B cell (primary cell): ENCODE results near the gene SPATA21. TPM values are rescaled to one million over a fixed set of nuclear protein-coding genes. Genes with fewer than 3 reads are reported as not detected.

Source experiments
- ATAC-seq: fragments of 200-7000 bp; cut with Tn5 transposase; one replicate; pipeline ENCODE4 v1.10.0; 2021; ENCODE audit warnings: low read depth, mild to moderate bottlenecking, moderate number of reproducible peaks, moderate library complexity
- CTCF ChIA-PET: fragments of 350-600 bp; sonication (Branson Sonifier 250); formaldehyde crosslinking; loops from one replicate; lab custom pipeline; 2021; ENCODE audit warnings: antibody characterized with exemption, inconsistent platforms; lab: Charles Lee
- POLR2A ChIA-PET: fragments of 350-600 bp; sonication (Branson Sonifier 250); formaldehyde crosslinking; loops from one replicate; lab custom pipeline; 2021; ENCODE audit warnings: antibody characterized with exemption; lab: Charles Lee
- DNase-seq: peaks from one replicate; pipeline ENCODE4 v3.0.0; 2013
- H2AFZ ChIP-seq: 2 replicates; pipeline ENCODE4 v1.6.1; 2012; ENCODE audit warnings: mild to moderate bottlenecking, low read depth, low read length; ENCODE audit not compliant: insufficient read depth, poor library complexity, severe bottlenecking
- H3K27ac ChIP-seq, 2 donors: 1 replicate in 1 of 2; 2 replicates in 1 of 2; pipeline ENCODE4 v1.5.1; 2012 to 2013; ENCODE audit warnings: low read length in 2 of 2, mild to moderate bottlenecking in 2 of 2, moderate library complexity in 1 of 2
- H3K27me3 ChIP-seq, 4 experiments: fragments of 200-600 bp in 1 of 4; sonication (generic) in 1 of 4; replicated peaks in 1 of 4; 1 replicate in 2 of 4; 2 replicates in 2 of 4; pipeline versions ENCODE4 v1.6.1 to v1.7.0; 2013 to 2016; ENCODE audit warnings: low read length in 3 of 4, mild to moderate bottlenecking in 2 of 4, mixed read lengths in 1 of 4, moderate library complexity in 1 of 4; ENCODE audit not compliant: insufficient read depth in 4 of 4, control insufficient read depth in 3 of 4; ENCODE audit errors: control extremely low read depth in 1 of 4
- H3K36me3 ChIP-seq, 2 experiments: replicated peaks in 1 of 2; 1 replicate in 1 of 2; 2 replicates in 1 of 2; pipeline versions ENCODE4 v1.6.1 to v1.7.1; 2013; ENCODE audit warnings: low read length in 1 of 2; ENCODE audit not compliant: insufficient read depth in 2 of 2, control insufficient read depth in 1 of 2; ENCODE audit errors: control extremely low read depth in 1 of 2, extremely low read depth in 1 of 2
- H3K4me1 ChIP-seq, 2 donors: fragments of 200-600 bp in 1 of 2; sonication (generic) in 1 of 2; 1 replicate in 1 of 2; 2 replicates in 1 of 2; pipeline versions ENCODE4 v1.5.1 to v1.6.1; 2013 to 2017; ENCODE audit warnings: low read length in 2 of 2; ENCODE audit not compliant: control insufficient read depth in 2 of 2, insufficient read depth in 2 of 2
- H3K4me2 ChIP-seq: replicated peaks from 2 replicates; pipeline ENCODE3; 2012; ENCODE audit warnings: mild to moderate bottlenecking, low read depth, low read length; ENCODE audit not compliant: poor library complexity, severe bottlenecking
- H3K4me3 ChIP-seq, 5 experiments: fragments of 200-600 bp in 1 of 5; sonication (generic) in 1 of 5; 1 replicate in 3 of 5; 2 replicates in 2 of 5; pipeline versions ENCODE4 v1.5.1 to v1.7.0; 2011 to 2016; ENCODE audit warnings: low read length in 4 of 5, mild to moderate bottlenecking in 4 of 5, low read depth in 2 of 5, control low read depth in 1 of 5, moderate library complexity in 1 of 5; ENCODE audit not compliant: insufficient read depth in 1 of 5; ENCODE audit errors: control extremely low read depth in 1 of 5, extremely low read depth in 1 of 5
- H3K79me2 ChIP-seq: fragments of 200-600 bp; sonication (generic); one replicate; pipeline ENCODE4 v1.6.0; 2016; ENCODE audit warnings: low read length; ENCODE audit not compliant: control insufficient read depth, insufficient read depth
- H3K9ac ChIP-seq: fragments of 200-600 bp; sonication (generic); 2 replicates; pipeline ENCODE4 v1.6.1; 2017; ENCODE audit warnings: mild to moderate bottlenecking, low read length, moderate library complexity
- H3K9me3 ChIP-seq, 3 donors: one replicate each; pipeline versions ENCODE4 v1.6.1 to v1.7.1; 2013; ENCODE audit warnings: low read length in 2 of 3; ENCODE audit not compliant: control insufficient read depth in 2 of 3, insufficient read depth in 1 of 3; ENCODE audit errors: control extremely low read depth in 1 of 3
- H4K20me1 ChIP-seq: 2 replicates; pipeline ENCODE4 v1.6.0; 2012; ENCODE audit warnings: mild to moderate bottlenecking, low read length; ENCODE audit not compliant: insufficient read depth, control insufficient read depth, poor library complexity, severe bottlenecking
- H3K27ac Mint-ChIP-seq: one replicate; pipeline ENCODE4 v1.8.0; 2021; ENCODE audit warnings: mixed read lengths
- H3K27me3 Mint-ChIP-seq: one replicate; pipeline ENCODE4 v1.8.0; 2021; ENCODE audit warnings: mixed read lengths
- H3K4me1 Mint-ChIP-seq: one replicate; pipeline ENCODE4 v1.8.0; 2021; ENCODE audit warnings: mixed read lengths
- H3K4me3 Mint-ChIP-seq: one replicate; pipeline ENCODE4 v1.8.0; 2021; ENCODE audit warnings: mixed read lengths
- H3K9me3 Mint-ChIP-seq: one replicate; pipeline ENCODE4 v1.8.0; 2022; ENCODE audit warnings: mixed read lengths; ENCODE audit not compliant: insufficient read depth
- CTCF ChIP-seq: fragments of 200-600 bp; IDR thresholded peaks from one replicate; pipeline ENCODE4 v1.8.0; 2022; ENCODE audit warnings: antibody characterized with exemption, mild to moderate bottlenecking
- EZH2 ChIP-seq: IDR thresholded peaks from 2 replicates; pipeline ENCODE4 v1.6.1; 2012; ENCODE audit warnings: borderline replicate concordance, low read depth, mild to moderate bottlenecking, moderate library complexity, low read length; ENCODE audit not compliant: insufficient read depth, poor library complexity, severe bottlenecking
- WGBS: methylation state at CpG from one replicate; pipeline ENCODE4 v1.1.5; 2013; ENCODE audit warnings: missing lambda C conversion rate; ENCODE audit not compliant: insufficient coverage; 5-methylcytosine and 5-hydroxymethylcytosine counted together
- intact Hi-C: fragments of 100-400 bp; cut with micrococcal nuclease; formaldehyde crosslinking; loops from one replicate; pipeline ENCODE4 v1.10.0; 2022
- polyA plus RNA-seq: library from polyadenylated mRNA; depleted of rRNA; stranded (reverse); fragments of >200 nt; gene quantifications from 2 replicates; pipeline ENCODE4 v1.2.3, GENCODE V29; 2012
- total RNA-seq, 2 donors: library from RNA; stranded (reverse); fragments of 120-200 nt in 1 of 2; gene quantifications; 1 replicate in 1 of 2; 2 replicates in 1 of 2; pipeline versions ENCODE4 v1.2.3 to v1.2.4, GENCODE V29; 2013 to 2022

Gene SPATA21
- total and polyA plus RNA-seq, 2 donors (not counting 1 experiment from before 2014, with no cell fraction given): 0.01 TPM; not detected in 1

GRCh38 chr1:16378443-16378842 lies 58.8 kb downstream of the SPATA21 start:
- POLR2A ChIA-PET: interaction anchor here (0.7 kb wide), 1 partner anchor 10 kb away, joined by 3 read pairs; no protein-coding TSS in a partner anchor
- Mint-ChIP-seq H3K27me3 (no peaks in the 10 kb centered on the region), H3K9me3 (no peaks in the 10 kb centered on the region), H3K27ac (no peak overlapping the region), H3K4me1 (peaks cover 56% of the 10 kb centered on the region), H3K4me3 (no peak overlapping the region)
- Histone ChIP-seq H3K9me3 (no peaks in the 10 kb centered on the region), H3K79me2 (peaks cover 100% of the 10 kb centered on the region), H3K36me3 (peaks cover 3 to 25% of the 10 kb centered on the region in 2 experiments), H2AFZ (no peak overlapping the region), H3K4me2 (no peak overlapping the region), H3K4me1 (peaks cover 7 to 23% of the 10 kb centered on the region in 2 donors), H4K20me1 (peaks cover 99% of the 10 kb centered on the region), H3K9ac (no peak overlapping the region), H3K4me3 (no peak overlapping the region), H3K27ac (no peak overlapping the region), H3K27me3 (no peaks in the 10 kb centered on the region)
- CTCF ChIA-PET: interaction anchor here (0.8 kb wide), 1 partner anchor 573 kb away, joined by 3 read pairs; no protein-coding TSS in a partner anchor
- no peak for TF ChIP-seq EZH2
- TF ChIP-seq CTCF: no peak
- ATAC-seq (no peak), DNase-seq (no peak)
- intact Hi-C loops: no loop called here
- WGBS: 100% methylated on average over 3 of the region's 7 CpGs

- CTCF ChIA-PET: no interaction called here
- Mint-ChIP-seq H3K27ac (no peak overlapping the region), H3K4me3 (peak overlapping the region; percentile 24), H3K4me1 (peaks cover 62% of the 10 kb centered on the region), H3K9me3 (no peaks in the 10 kb centered on the region), H3K27me3 (no peaks in the 10 kb centered on the region)
- Histone ChIP-seq H3K27ac (no peak overlapping the region), H3K4me2 (no peak overlapping the region), H4K20me1 (peaks cover 99% of the 10 kb centered on the region), H3K79me2 (peaks cover 100% of the 10 kb centered on the region), H3K27me3 (no peaks in the 10 kb centered on the region), H3K4me1 (peaks cover 15 to 30% of the 10 kb centered on the region in 2 donors), H3K9ac (no peak overlapping the region), H3K4me3 (no peak overlapping the region), H3K36me3 (peaks cover 3 to 31% of the 10 kb centered on the region in 2 experiments), H2AFZ (no peak overlapping the region), H3K9me3 (no peaks in the 10 kb centered on the region)
- ATAC-seq (no peak), DNase-seq (no peak)
- TF ChIP-seq EZH2 (no peak), CTCF (no peak)
- intact Hi-C loops: no loop called here
- POLR2A ChIA-PET: no interaction called here
- 94% methylated on average over 3 of the region's 4 CpGs for WGBS
Measured at GRCh38 chr1:16376971-16377370, 60.3 kb downstream of the SPATA21 start.
